OCI-LY3 (cell line): Measurements from ENCODE around the gene CCSER1.

Source experiments
- EZH2phosphoT487 ChIP-seq: fragments of 200-600 bp; shearing (Covaris generic); IDR thresholded peaks from 2 replicates; pipeline ENCODE4 v1.6.1; 2018; ENCODE audit warnings: antibody characterized with exemption, mixed run types, low read depth
- TF ChIP-seq, protein P1 (sequence below): fragments of 200-600, 300-600 bp; sonication (generic); IDR thresholded peaks from 2 replicates; pipeline ENCODE4 v1.5.1; 2014; ENCODE audit warnings: antibody characterized with exemption, low read length, low read depth

GRCh38 chr4:91108751-91109150 is 981.6 kb downstream of the CCSER1 start:
- TF ChIP-seq, protein P1, sequence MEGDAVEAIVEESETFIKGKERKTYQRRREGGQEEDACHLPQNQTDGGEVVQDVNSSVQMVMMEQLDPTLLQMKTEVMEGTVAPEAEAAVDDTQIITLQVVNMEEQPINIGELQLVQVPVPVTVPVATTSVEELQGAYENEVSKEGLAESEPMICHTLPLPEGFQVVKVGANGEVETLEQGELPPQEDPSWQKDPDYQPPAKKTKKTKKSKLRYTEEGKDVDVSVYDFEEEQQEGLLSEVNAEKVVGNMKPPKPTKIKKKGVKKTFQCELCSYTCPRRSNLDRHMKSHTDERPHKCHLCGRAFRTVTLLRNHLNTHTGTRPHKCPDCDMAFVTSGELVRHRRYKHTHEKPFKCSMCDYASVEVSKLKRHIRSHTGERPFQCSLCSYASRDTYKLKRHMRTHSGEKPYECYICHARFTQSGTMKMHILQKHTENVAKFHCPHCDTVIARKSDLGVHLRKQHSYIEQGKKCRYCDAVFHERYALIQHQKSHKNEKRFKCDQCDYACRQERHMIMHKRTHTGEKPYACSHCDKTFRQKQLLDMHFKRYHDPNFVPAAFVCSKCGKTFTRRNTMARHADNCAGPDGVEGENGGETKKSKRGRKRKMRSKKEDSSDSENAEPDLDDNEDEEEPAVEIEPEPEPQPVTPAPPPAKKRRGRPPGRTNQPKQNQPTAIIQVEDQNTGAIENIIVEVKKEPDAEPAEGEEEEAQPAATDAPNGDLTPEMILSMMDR = no peak
- no peak for TF ChIP-seq EZH2phosphoT487
